GM12865 (cell line): ENCODE results near the gene EIF4A2.

Experiments used
- DNase-seq: peaks from one replicate; pipeline ENCODE4 v3.0.0; 2010; ENCODE audit warnings: low read depth
- H3K4me3 ChIP-seq: 2 replicates; pipeline ENCODE4 v1.5.1; 2011; ENCODE audit warnings: mild to moderate bottlenecking, low read depth, low read length, control low read depth
- CTCF ChIP-seq: IDR thresholded peaks from 2 replicates; pipeline ENCODE4 v1.5.1; 2011; ENCODE audit warnings: low read length, control low read depth, low read depth, inconsistent platforms; ENCODE audit not compliant: insufficient read depth; ENCODE audit errors: missing control alignments

Gene EIF4A2

DNA sequence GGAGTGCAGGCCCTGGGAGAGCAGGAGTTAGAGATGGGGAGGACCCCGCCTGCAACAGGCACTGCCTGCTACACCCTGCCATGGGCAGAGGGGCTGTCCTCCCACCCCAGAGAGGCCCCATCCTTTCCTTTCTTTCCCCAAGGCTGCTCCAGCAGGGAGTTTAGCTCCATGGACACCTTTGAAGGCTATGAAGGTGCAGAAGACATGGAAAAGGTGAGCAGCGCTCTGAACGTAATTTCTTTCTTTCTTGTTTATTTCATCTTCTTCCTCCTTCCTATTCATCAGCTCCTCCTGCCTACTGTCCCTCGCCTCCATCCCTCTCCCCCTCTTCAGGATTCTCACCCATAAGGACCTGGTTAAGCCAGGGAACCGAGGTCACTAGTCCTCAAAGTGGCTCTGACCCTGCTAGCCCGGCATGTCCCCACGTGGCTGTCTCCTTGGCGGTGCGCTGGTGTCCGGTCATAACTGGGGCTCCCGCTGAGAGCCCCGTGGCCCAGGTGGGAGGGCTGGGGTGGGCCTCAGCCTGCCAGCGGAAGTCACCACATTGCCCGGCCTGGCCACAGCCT lies 43.1 kb downstream of the EIF4A2 start:
- no peak for TF ChIP-seq CTCF
- peak; percentile 24 for DNase-seq
- peak overlapping the region; percentile 69 for H3K4me3 ChIP-seq

DNA sequence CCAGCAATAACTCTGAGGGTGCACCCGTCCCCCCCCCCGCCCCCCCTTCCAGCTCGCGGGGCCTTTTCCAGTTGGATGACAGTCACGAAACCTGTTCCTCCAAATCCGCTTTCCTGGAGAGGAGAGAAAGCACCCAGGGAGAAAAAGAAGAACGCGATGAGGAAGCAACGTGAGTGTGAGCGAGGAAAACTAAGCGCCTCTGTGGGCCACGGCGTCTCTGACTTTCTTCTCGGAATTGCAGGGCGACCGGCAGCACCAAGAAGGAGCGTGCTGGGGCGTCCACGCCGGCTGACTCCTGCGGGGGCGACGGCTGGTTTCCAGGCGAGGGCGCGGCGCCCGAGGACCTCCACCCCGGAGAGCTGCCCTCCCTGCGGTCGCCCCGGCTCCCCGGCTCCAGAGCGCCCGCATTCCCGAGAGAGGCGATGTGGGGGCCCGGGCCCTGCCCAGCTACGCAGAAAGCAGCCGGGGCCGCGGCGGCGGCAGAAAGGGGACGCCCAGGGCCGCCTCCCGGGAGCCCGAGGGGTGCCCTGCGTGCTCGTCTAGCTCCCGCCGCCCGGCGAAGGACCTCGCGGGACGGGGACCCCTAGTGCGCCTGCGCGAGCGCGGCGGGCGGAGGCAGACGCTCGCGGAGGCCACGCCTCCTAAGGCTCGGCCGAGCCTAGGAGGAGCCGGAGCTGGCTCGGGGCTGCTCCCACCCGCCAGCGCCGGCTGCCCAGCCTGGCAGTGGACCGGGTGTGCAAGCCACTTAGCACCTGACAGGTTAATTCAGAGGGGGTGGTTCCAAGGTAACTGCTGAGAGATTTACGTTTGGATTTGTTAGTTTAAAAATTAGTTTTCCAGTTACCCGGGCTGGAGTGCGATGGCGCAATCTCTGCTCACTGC lies 43.8 kb downstream of the EIF4A2 start:
- DNase-seq = peak; percentile 90
- no peak for TF ChIP-seq CTCF
- H3K4me3 ChIP-seq = peak overlapping the region; percentile 69

- DNase-seq = no peak
- no peak for TF ChIP-seq CTCF
- no peak overlapping the region for H3K4me3 ChIP-seq
These were observed 45.0 kb downstream of the EIF4A2 start for GRCh38 chr3:186828340-186828739.

DNA sequence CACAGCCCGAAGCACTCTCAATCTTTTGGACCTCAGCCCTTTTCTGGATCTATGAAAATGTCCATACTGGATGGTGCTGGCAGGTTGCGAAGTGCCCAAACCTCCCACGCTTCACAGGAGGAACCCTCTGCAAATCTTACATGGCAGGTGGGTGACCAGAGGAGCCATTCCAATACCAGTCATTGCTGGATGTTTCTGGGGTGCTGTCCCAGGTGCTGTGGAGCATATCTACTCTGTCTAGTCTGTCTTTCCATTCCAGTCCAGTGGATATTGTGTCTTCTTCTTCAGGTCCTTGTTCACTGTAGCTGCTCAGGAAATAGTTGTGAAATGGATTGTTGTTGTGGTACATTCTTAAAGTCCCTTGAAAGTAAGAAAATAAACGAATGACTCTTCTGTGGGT lies 48.4 kb downstream of the EIF4A2 start:
- no peak for DNase-seq
- no peak for TF ChIP-seq CTCF

GRCh38 chr3:186832276-186832675 lies 48.9 kb downstream of the EIF4A2 start:
- no peak for DNase-seq
- no peak for TF ChIP-seq CTCF
- no peak overlapping the region for H3K4me3 ChIP-seq

More for the DNA sequence above, 48.4 kb downstream of the EIF4A2 start:
- H3K4me3 ChIP-seq = no peak overlapping the region
